ENCODE measurements around the gene TRIM26.
"Not testable (repeated sequence)": the region's sequence is repeated elsewhere in the genome, so short reads cannot be mapped to it uniquely, and the experiment has no call there.

TRIM26 gene

DNA sequence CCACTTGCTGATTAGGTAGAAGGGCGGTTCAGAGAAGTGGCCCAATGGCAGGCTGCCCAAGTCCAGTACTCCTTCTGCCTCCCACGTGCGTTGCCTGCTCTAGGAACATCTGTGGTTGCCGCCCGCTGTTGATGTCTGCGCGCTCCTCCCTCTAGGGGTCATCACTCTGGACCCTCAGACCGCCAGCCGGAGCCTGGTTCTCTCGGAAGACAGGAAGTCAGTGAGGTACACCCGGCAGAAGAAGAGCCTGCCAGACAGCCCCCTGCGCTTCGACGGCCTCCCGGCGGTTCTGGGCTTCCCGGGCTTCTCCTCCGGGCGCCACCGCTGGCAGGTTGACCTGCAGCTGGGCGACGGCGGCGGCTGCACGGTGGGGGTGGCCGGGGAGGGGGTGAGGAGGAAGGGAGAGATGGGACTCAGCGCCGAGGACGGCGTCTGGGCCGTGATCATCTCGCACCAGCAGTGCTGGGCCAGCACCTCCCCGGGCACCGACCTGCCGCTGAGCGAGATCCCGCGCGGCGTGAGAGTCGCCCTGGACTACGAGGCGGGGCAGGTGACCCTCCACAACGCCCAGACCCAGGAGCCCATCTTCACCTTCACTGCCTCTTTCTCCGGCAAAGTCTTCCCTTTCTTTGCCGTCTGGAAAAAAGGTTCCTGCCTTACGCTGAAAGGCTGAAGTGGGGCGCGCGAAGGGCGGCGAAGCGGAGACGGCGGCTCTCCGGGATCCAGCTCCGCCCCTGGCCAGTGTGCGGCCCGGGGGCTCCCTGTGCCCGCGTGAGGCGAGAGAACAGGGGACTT lies 41.3 kb downstream of the TRIM26 start:
- no peak for DNase-seq (ENCODE audit: low spot score)

DNA sequence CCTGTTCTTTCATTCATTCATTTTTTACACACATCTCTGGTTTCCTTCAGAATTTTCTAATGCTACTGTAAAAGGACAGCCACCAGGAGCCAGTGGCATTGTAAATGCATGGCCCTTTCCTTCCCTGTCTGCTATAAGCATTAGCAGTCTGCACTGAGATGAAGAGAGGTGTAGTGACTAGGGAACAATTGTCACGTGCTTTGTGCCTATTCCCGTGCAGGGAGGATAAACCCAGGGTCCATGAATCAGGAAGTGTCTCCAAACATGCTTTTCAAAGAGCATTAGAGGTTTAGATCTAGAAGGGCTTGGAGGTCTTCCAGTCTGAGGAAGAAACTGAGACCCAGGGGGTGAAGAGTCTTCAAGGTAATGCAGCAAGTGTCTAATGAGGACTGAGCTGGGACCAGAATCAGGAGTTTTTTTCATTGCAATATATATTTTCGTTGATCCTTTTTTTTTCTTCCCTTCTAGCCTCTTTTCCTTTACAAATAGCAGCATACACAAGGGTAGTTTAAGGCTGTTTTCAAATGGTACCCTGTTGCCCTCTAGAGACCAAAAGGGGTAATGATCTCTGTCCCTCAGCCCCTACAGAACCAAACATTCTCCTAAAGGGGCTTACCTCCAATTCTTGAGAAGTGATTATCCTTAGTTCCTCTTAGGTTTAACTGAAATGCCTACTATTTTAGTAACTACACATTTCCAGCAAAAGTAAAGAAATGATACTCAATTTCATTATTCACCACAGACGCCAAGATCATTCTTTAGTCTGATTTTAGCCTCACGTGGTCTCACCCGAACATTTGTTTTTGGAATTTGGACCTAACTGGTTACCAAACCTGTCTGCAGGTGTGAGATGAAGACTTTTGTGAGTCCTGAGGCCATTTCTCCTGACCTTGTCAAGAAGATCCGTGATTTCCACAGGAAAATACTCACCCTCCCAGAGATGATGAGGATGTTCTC lies 43.3 kb downstream of the TRIM26 start:
- peak; percentile 62 for DNase-seq (ENCODE audit: low spot score)

- no peak for DNase-seq (ENCODE audit: low spot score)
Measured at GRCh38 chr6:30168741-30169140, 44.5 kb downstream of the TRIM26 start.

DNA sequence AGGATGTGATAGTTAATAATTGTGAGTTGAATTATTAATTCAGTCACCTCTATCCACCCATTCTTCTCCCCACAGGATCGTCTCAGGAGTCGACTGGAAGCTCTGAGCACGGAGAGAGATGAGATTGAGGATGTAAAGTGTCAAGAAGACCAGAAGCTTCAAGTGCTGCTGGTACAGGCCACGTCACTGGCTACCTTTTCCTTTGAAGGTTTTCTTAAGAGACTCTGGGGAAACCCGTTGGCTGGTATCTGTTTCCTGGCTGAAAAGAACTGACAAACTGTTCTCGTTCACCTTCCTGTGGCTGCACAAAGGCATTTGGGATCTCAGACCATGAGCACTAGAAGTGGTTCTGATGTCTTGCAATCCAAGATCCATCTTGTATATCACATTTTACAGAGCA lies 46.1 kb downstream of the TRIM26 start:
- DNase-seq (ENCODE audit: low spot score), result no peak

- DNase-seq (ENCODE audit: low spot score), result not testable (repeated sequence)
Measured at GRCh38 chr6:30165238-30165637, 48.0 kb downstream of the TRIM26 start.

GRCh38 chr6:30164714-30165113 lies 48.5 kb downstream of the TRIM26 start:
- DNase-seq (ENCODE audit: low spot score), result no peak

- no peak for DNase-seq (ENCODE audit: low spot score)
Measured at GRCh38 chr6:30163918-30164654, 49.1 kb downstream of the TRIM26 start.

GRCh38 chr6:30163090-30163917 lies 49.9 kb downstream of the TRIM26 start, which contains the start of gene TRIM15:
Gene TRIM15, plus strand, starts transcription at chr6:30163546. Its CDS starts 139 bp downstream, at chr6:30163685.
- DNase-seq (ENCODE audit: low spot score), result no peak

DNA sequence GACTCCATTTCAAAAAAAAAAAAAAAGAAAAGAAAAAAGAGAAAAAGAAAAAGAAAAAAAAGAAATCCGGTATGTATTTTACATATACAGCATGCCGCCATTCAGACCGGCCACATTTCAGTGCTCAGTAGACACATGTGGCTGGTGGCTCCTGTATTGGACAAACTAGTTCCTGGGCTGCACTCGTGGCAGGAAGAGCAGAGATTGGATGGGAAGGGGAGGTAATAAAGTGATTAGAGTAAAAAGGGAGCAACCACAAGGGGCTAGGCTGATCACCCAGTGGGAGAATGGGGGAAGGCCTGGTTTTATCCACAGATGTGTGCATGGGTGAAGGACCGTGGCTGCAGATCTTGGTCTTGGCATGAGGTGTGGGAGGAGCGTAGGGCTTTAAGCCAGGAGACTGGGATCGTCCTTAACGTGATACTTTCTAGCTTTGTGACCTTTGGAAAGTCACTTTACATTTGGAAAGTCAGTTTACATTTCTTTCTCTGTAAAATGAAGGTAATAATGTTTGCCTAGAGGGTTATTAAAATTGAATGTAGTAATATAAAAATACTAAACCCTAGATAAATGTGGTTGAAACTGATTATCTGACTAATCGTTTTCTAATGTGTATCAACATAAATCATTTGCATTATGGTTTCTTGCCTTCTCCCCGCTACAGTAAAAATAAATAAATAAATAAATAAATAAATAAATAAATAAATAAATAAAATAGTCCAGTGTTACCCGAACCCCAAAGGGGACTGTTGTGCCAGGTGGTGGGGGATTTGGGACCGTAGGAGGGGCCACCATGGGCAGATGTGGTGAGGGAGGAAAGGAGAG lies 50.7 kb downstream of the TRIM26 start:
- DNase-seq (ENCODE audit: low spot score), result no peak

GRCh38 chr6:30160785-30161531 lies 52.2 kb downstream of the TRIM26 start, which contains the start of gene TRIM10:
Gene TRIM10, minus strand, starts transcription at chr6:30161211. Its CDS starts 353 bp downstream, at chr6:30160858.
- no peak for DNase-seq (ENCODE audit: low spot score)

DNA sequence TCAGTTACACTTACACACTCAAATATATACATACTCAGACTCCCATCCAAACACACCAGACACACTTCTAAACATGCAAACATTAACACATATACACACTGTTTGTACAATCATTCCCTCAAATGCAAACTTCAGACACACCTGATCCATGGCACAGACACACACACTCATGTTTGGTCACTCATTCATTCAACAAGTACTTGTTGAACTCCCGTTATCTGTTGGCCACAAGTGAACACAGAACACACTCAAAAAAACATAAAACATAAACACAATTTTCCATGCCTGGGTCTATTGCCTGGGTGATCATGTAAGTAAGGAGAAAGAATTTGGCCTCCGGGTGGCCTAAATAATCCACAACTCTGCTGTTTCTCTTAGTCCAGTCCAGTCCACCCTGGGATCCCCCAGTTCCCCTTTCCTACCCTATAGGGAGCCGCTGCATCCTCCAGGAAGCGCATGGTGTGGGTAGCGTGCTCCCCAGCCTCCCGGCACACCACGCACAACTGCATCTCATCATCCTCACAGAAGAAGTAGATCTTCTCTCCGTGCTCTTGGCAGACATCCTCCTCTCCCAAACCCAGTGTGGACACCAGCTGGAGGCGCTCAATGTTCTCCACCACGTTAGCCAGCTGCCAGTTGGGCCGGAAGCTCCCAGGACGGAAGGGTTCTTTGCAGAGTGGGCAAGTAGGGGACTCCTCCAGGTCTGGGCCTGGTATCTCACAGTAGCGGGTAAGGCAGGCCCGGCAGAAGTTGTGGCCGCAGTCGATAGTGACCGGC lies 53.0 kb downstream of the TRIM26 start:
- no peak for DNase-seq (ENCODE audit: low spot score)

DNA sequence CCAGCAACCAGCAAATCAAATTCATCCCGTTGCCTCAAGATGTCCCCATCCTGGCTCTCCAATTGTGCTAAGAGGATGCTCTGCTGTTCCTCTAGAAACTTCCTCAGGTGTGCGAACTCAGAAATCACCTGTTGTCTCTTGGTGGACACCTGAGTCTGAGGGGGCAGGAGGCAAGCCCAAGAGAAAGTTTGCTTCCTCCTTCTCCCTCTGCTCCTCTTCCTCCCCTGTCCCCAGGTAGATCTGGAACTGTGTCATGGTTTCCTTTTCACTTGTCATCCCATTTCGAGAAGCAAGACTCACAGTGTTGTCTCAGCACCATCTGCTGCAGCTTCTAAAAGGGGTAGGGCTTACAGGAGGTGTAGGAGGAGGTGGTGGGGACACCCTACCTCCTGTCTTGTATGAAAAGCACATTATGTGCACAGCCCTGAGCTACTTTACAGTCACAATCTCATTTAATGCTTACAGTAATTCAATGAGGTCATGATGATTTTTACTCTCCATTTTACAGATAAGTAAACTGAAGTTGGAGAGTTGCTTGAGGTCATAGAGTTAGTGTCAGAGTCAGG lies 54.6 kb downstream of the TRIM26 start:
- DNase-seq (ENCODE audit: low spot score), result no peak

- DNase-seq (ENCODE audit: low spot score), result no peak
Measured at GRCh38 chr6:30157999-30158398, 55.2 kb downstream of the TRIM26 start.

GRCh38 chr6:30157581-30157980 lies 55.6 kb downstream of the TRIM26 start:
- DNase-seq (ENCODE audit: low spot score), result no peak

DNA sequence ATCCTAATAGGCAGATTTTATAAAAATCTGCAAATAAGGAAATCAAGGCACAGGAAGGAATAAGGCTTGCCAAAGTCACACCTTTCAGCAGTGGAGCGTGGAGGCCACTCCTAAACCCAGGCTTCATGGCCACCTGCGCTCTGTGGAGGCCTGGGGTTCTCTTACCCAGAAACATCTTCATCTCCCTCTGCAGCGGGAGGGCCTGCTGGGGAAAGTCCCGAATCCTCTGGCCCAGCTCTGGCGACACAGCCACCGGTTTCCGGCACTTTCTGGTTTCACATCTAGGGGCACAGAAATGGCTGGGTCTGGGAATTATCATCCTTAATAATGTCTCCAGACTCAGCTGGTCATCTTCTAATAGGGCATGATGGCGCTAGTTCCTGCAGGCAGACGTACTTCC lies 56.4 kb downstream of the TRIM26 start:
- DNase-seq (ENCODE audit: low spot score), result no peak

- no peak for DNase-seq (ENCODE audit: low spot score)
Measured at GRCh38 chr6:30156262-30156599, 57.0 kb downstream of the TRIM26 start.

DNA sequence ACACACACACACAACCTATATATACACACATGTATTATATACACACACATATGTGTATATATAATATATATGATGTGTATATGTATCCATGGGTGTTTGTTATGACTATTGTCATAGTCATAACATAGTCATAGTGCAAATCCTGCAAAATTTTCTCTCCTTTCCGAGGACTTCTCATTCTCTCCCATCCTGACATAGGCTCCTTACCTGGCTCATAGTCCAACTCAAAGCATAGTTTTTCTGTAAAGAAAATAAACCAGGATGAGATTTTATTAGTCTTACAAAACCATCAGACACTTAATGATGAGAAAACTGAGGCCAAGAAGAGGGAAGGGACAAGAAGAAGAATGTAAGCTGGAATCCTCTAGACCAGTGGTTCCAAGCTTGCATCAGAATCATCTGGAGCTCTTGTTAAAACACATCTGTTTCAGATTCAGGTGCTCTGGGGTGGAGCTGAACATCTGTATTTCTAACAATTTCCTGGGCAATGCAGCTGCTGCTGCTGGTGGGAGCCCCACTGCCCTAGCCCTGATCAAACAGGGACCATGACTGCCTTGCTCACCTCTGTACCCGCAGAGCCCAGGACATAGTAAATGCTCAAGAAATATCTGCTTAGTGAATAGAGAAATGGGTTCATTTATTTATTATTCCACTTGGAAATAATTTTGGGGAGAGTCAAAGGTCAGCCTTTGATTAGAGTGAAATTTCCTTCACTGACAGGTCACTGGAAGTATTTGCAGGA lies 57.5 kb downstream of the TRIM26 start:
- no peak for DNase-seq (ENCODE audit: low spot score)

Data from D341Med (cell line).